Tibial nerve (tissue), 4 donors: ENCODE measurements around the gene TRO.

Experiments used
- CTCF ChIP-seq, 5 experiments: fragments of 200-600 bp in 3 of 5; fragments of 450-650 bp in 2 of 5; sonication (generic) in 3 of 5; IDR thresholded peaks; one replicate each; pipeline ENCODE4 v1.5.1; 2016 to 2019; ENCODE audit warnings: antibody characterized with exemption in 5 of 5, mild to moderate bottlenecking in 3 of 5, moderate library complexity in 2 of 5
- EP300 ChIP-seq, 2 donors: sonication (generic); formaldehyde crosslinking; IDR thresholded peaks; one replicate each; pipeline ENCODE4 v1.6.1; 2017; ENCODE audit warnings: antibody characterized with exemption in 2 of 2, mild to moderate bottlenecking in 1 of 2
- POLR2A ChIP-seq, 2 donors: fragments of 450-650 bp; IDR thresholded peaks; one replicate each; pipeline ENCODE4 v1.6.1; 2017; ENCODE audit warnings: antibody characterized with exemption in 2 of 2, mild to moderate bottlenecking in 2 of 2, moderate library complexity in 2 of 2

- TF ChIP-seq CTCF (IDR thresholded peaks at IDR 0.05) (no peak), POLR2A (IDR thresholded peaks at IDR 0.05) (no peak), EP300 (IDR thresholded peaks at IDR 0.05) (no peak)
Observed at GRCh38 chrX:54950730-54951375, 30.2 kb downstream of the TRO start.
